Measurements from ENCODE around the gene PDSS2. TPM values are rescaled to one million over a fixed set of nuclear protein-coding genes. Genes with fewer than 3 reads are reported as not detected.

Gene PDSS2
- total RNA-seq, 1 donor from 2014 or later: 13.0 TPM

- no peaks in the 10 kb centered on the region for H3K27me3 Mint-ChIP-seq (ENCODE audit: low read depth)
- intact Hi-C loops (cut with micrococcal nuclease): no loop called here
- H3K4me1 Mint-ChIP-seq (ENCODE audit: low read depth): no peaks in the 10 kb centered on the region
- DNase-seq (ENCODE audit: low spot score): no peak
- peaks cover 61% of the 10 kb centered on the region for H3K9me3 Mint-ChIP-seq
- H3K4me3 Mint-ChIP-seq (ENCODE audit: low read depth): no peak overlapping the region
- H3K36me3 Mint-ChIP-seq (ENCODE audit: low read depth): peaks cover 56% of the 10 kb centered on the region
- H3K27ac Mint-ChIP-seq: no peak overlapping the region
Observed at GRCh38 chr6:107400616-107401147, 58.7 kb downstream of the PDSS2 start.

DNA sequence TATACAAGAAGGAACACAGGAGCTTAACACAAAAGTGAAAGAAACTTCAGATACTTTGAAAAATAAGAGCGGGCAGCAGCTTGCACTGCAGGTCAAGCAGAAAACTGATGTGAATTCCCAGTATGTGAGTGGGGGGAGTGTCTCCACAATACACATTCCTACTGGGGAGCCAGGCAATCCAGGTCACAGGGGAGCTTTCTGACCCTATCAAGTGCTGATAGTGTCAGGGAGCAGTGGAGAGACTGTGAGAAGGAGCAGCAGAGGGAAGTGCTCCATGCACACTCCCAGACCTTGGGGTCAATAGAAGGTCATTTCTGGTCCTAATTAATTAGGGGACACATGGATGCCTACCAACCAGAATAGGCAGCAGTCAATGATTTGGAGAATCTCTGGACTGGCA lies 59.4 kb downstream of the PDSS2 start:
- Mint-ChIP-seq H3K9me3 (peaks cover 64% of the 10 kb centered on the region), H3K27me3 (ENCODE audit: low read depth) (no peaks in the 10 kb centered on the region), H3K4me1 (ENCODE audit: low read depth) (no peaks in the 10 kb centered on the region), H3K4me3 (ENCODE audit: low read depth) (no peak overlapping the region), H3K27ac (no peak overlapping the region), H3K36me3 (ENCODE audit: low read depth) (peaks cover 56% of the 10 kb centered on the region)
- no peak for DNase-seq (ENCODE audit: low spot score)
- intact Hi-C loops (cut with micrococcal nuclease): no loop called here

DNA sequence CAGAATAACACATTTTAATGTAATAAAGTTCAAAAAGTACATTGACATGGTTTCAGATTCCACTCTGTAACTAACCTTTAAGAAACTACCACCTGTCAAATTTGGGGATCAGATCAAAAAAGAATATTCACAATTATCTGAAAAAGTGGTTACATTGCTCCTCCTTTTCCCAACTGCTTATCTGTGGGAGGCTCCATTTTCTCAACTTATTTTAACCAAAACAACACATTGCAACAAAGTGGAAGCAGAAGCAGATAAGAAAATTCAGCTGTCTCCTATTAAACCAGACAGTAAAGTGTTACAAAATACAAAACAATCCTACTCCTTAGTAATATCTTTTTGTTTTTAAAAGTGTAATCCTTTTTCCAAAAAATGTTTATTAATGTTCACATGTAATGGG lies 61.4 kb downstream of the PDSS2 start:
- no peaks in the 10 kb centered on the region for H3K27me3 Mint-ChIP-seq (ENCODE audit: low read depth)
- H3K9me3 Mint-ChIP-seq: peaks cover 66% of the 10 kb centered on the region
- H3K4me3 Mint-ChIP-seq (ENCODE audit: low read depth): no peak overlapping the region
- no peak overlapping the region for H3K27ac Mint-ChIP-seq
- H3K36me3 Mint-ChIP-seq (ENCODE audit: low read depth): peaks cover 53% of the 10 kb centered on the region
- H3K4me1 Mint-ChIP-seq (ENCODE audit: low read depth): no peaks in the 10 kb centered on the region
- no peak for DNase-seq (ENCODE audit: low spot score)
- intact Hi-C loops (cut with micrococcal nuclease): no loop called here

DNA sequence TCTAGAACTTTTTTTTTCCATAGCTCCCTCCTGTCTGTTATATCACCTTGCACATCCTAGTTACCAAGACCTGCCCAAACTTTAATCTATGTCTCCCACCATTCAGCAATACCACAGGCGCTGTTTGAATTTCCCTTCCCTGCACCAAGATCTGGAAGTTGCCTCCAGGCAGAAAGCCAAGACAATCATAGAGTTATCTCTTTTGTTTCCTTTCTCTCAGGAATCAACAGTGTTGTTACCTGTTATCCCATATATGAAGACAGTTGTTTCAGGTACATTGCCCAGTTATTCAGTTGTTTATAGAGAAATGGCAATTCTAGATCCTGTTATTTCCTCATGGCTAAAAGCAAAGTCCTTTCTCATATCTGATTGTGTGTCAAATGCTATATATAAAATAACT lies 63.2 kb downstream of the PDSS2 start:
- H3K36me3 Mint-ChIP-seq (ENCODE audit: low read depth): peaks cover 48% of the 10 kb centered on the region

DNA sequence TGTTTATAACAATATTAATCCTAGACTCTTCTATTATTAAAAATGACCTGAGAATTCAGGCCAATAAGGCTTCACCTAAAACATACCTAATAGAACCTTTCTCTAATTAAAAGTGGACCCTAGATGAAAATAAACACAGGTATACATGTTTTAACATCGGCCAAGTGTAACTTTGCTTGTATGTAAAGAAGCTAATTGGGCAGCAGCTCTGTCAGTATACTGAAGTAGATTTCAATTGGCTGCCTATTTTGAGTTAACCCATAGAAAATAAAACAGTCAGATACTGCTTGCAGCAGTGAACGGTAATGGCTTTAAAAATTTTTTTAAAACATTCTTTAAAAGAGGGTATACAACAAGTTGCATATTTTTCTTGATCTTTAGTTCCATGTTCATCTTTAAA lies 67.3 kb downstream of the PDSS2 start:
- Mint-ChIP-seq H3K36me3 (ENCODE audit: low read depth) (peaks cover 40% of the 10 kb centered on the region), H3K4me3 (ENCODE audit: low read depth) (no peak overlapping the region), H3K4me1 (ENCODE audit: low read depth) (peaks cover 22% of the 10 kb centered on the region), H3K27ac (no peak overlapping the region), H3K9me3 (peaks cover 40% of the 10 kb centered on the region), H3K27me3 (ENCODE audit: low read depth) (no peaks in the 10 kb centered on the region)
- intact Hi-C loops (cut with micrococcal nuclease): no loop called here
- no peak for DNase-seq (ENCODE audit: low spot score)

More for the DNA sequence above, 63.2 kb downstream of the PDSS2 start:
- H3K4me3 Mint-ChIP-seq (ENCODE audit: low read depth): no peak overlapping the region
- peaks cover 61% of the 10 kb centered on the region for H3K9me3 Mint-ChIP-seq
- DNase-seq (ENCODE audit: low spot score): no peak
- H3K27me3 Mint-ChIP-seq (ENCODE audit: low read depth): no peaks in the 10 kb centered on the region
- intact Hi-C loops (cut with micrococcal nuclease): no loop called here
- H3K4me1 Mint-ChIP-seq (ENCODE audit: low read depth): no peaks in the 10 kb centered on the region
- no peak overlapping the region for H3K27ac Mint-ChIP-seq

DNA sequence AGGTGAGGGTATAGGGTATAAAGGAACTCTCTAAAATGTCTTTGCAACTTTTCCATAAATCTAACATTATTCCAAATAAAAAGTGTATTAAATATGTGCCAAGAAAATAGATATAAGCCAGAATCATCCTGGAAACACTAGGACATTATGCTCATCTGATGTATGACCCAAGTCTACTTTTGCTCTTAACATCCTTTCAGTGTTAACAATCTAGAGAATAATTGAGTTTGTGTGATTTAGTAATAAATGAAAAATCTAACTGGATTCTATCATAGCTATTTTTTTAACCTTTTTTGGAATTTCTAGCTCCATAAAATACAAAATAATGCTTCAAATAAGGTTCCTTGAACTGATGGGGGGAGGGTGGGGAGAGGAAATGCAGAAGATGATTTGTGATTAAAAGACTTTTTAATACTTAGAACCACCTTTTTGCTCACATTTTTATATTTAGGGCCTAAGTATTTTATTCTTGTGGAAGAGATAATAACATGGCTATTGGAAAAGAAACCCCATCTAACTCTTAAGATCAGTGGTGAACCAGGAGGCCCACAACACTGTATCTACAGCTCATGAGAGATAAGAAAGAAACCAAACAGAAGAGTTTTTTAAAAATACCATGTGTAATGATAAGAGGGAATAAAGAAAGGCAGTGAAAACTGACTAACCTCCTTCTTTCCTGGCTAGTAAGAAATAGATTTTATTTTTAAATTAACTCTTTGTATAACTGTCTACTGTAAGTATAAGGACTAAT lies 68.5 kb downstream of the PDSS2 start:
- no peak for DNase-seq (ENCODE audit: low spot score)
- peaks cover 35% of the 10 kb centered on the region for H3K9me3 Mint-ChIP-seq
- H3K27me3 Mint-ChIP-seq (ENCODE audit: low read depth): no peaks in the 10 kb centered on the region
- H3K27ac Mint-ChIP-seq: no peak overlapping the region
- peaks cover 35% of the 10 kb centered on the region for H3K36me3 Mint-ChIP-seq (ENCODE audit: low read depth)
- H3K4me1 Mint-ChIP-seq (ENCODE audit: low read depth): peaks cover 22% of the 10 kb centered on the region
- intact Hi-C loops (cut with micrococcal nuclease): no loop called here
- no peak overlapping the region for H3K4me3 Mint-ChIP-seq (ENCODE audit: low read depth)

DNA sequence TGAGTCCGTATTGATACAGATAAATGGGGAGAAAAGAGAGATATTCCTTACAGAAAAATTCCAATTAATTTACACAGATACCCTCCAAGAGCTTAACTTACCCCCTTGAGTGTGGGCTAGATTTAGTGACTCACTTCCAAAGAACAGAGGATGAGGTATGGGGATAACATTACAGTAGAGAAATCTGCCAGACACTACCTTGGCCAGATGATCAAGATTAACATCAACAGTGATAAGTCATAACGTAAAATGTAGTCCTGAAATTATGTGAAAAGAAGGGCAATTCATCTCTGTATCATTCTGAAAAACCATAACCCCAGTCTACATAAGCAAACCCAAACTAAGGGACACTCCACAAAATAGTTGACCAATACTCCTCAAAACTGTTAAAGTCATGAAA lies 69.3 kb downstream of the PDSS2 start:
- no peaks in the 10 kb centered on the region for H3K27me3 Mint-ChIP-seq (ENCODE audit: low read depth)
- peaks cover 30% of the 10 kb centered on the region for H3K36me3 Mint-ChIP-seq (ENCODE audit: low read depth)
- H3K4me1 Mint-ChIP-seq (ENCODE audit: low read depth): peaks cover 25% of the 10 kb centered on the region
- peaks cover 27% of the 10 kb centered on the region for H3K9me3 Mint-ChIP-seq
- peak overlapping the region; percentile 21 for H3K27ac Mint-ChIP-seq
- H3K4me3 Mint-ChIP-seq (ENCODE audit: low read depth): no peak overlapping the region
- intact Hi-C loops (cut with micrococcal nuclease): no loop called here
- DNase-seq (ENCODE audit: low spot score): no peak

- peaks cover 9% of the 10 kb centered on the region for H3K36me3 Mint-ChIP-seq (ENCODE audit: low read depth)
- DNase-seq (ENCODE audit: low spot score): no peak
- H3K9me3 Mint-ChIP-seq: no peaks in the 10 kb centered on the region
- no peak overlapping the region for H3K4me3 Mint-ChIP-seq (ENCODE audit: low read depth)
- intact Hi-C loops (cut with micrococcal nuclease): no loop called here
- H3K27ac Mint-ChIP-seq: no peak overlapping the region
- H3K27me3 Mint-ChIP-seq (ENCODE audit: low read depth): no peaks in the 10 kb centered on the region
- peaks cover 25% of the 10 kb centered on the region for H3K4me1 Mint-ChIP-seq (ENCODE audit: low read depth)
Observed at GRCh38 chr6:107386904-107387303, 72.5 kb downstream of the PDSS2 start.

- DNase-seq (ENCODE audit: low spot score): no peak
- peaks cover 9% of the 10 kb centered on the region for H3K36me3 Mint-ChIP-seq (ENCODE audit: low read depth)
- intact Hi-C loops (cut with micrococcal nuclease): no loop called here
Observed at GRCh38 chr6:107386340-107386739, 73.0 kb downstream of the PDSS2 start.

DNA sequence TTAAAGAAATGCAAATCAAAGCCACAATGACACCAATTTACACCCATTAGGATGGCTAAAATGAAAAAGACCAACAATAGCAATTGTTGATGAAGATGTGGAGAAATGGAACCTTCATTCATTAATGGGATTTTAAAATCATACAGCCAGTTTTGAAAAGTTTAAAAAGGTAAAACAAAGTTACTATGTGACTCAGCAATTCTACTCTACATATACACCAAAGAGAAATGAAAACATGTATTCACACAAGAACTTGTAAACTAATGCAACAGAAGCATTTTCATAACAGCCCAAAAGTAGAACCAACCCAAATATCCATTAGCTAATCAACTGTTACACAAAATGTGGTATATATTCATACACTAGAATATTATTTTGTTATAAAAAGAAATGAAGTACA lies 75.7 kb downstream of the PDSS2 start:
- no peak overlapping the region for H3K4me3 Mint-ChIP-seq (ENCODE audit: low read depth)
- intact Hi-C loops (cut with micrococcal nuclease): no loop called here
- H3K4me1 Mint-ChIP-seq (ENCODE audit: low read depth): peaks cover 3% of the 10 kb centered on the region
- H3K27ac Mint-ChIP-seq: no peak overlapping the region
- peaks cover 11% of the 10 kb centered on the region for H3K9me3 Mint-ChIP-seq
- peaks cover under 1% of the 10 kb centered on the region for H3K36me3 Mint-ChIP-seq (ENCODE audit: low read depth)
- DNase-seq (ENCODE audit: low spot score): no peak
- no peaks in the 10 kb centered on the region for H3K27me3 Mint-ChIP-seq (ENCODE audit: low read depth)

More at GRCh38 chr6:107386340-107386739, 73.0 kb downstream of the PDSS2 start:
- H3K27ac Mint-ChIP-seq: no peak overlapping the region
- no peaks in the 10 kb centered on the region for H3K27me3 Mint-ChIP-seq (ENCODE audit: low read depth)
- no peaks in the 10 kb centered on the region for H3K9me3 Mint-ChIP-seq
- peaks cover 25% of the 10 kb centered on the region for H3K4me1 Mint-ChIP-seq (ENCODE audit: low read depth)
- H3K4me3 Mint-ChIP-seq (ENCODE audit: low read depth): no peak overlapping the region

DNA sequence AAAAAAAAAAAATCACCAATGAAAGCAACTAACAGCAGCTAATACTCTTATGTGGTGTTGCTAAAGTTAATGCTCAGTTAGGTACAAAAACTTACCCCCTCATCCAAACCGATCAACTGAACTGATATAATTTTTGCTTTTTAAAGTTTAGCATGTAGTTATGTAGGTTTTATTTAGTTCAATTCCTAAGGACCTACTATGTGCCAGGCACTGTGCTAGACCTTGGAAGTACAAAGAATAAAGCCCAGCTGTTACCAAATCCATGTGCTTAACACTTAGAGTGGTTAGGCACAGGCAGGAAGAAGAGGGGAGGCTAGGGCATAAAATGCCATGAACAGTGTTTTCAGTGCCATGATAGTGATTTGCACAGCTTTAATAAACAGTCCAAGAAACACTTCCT lies 85.1 kb downstream of the PDSS2 start:
- Mint-ChIP-seq H3K27ac (no peak overlapping the region), H3K27me3 (ENCODE audit: low read depth) (no peaks in the 10 kb centered on the region), H3K4me1 (ENCODE audit: low read depth) (no peaks in the 10 kb centered on the region), H3K36me3 (ENCODE audit: low read depth) (peaks cover 7% of the 10 kb centered on the region), H3K9me3 (peaks cover 13% of the 10 kb centered on the region), H3K4me3 (ENCODE audit: low read depth) (no peak overlapping the region)
- intact Hi-C loops (cut with micrococcal nuclease): no loop called here
- no peak for DNase-seq (ENCODE audit: low spot score)

DNA sequence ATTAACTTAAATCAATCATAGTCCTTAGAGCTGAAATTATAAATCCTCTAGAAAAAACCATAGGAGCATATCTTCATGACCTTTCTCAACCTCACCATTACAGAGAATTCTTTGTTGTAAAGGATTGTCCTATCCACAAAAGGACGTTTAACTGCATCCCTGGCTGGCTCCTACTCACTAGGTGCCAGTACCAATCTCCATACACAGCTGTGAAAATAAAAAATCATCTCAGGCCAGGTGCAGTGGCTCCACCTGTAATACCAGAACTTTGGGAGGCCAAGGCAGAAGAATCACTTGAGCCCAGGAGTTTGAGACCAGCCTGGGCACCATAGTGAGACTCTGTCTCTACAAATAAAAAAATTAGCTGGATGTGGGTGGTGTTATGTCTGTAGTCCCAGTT lies 89.9 kb downstream of the PDSS2 start:
- Mint-ChIP-seq H3K36me3 (ENCODE audit: low read depth) (no peaks in the 10 kb centered on the region), H3K4me3 (ENCODE audit: low read depth) (no peak overlapping the region), H3K27ac (no peak overlapping the region), H3K9me3 (no peaks in the 10 kb centered on the region), H3K4me1 (ENCODE audit: low read depth) (no peaks in the 10 kb centered on the region), H3K27me3 (ENCODE audit: low read depth) (no peaks in the 10 kb centered on the region)
- intact Hi-C loops (cut with micrococcal nuclease): no loop called here
- no peak for DNase-seq (ENCODE audit: low spot score)

GRCh38 chr6:107368471-107368870 lies 90.9 kb downstream of the PDSS2 start:
- Mint-ChIP-seq H3K9me3 (no peaks in the 10 kb centered on the region), H3K27me3 (ENCODE audit: low read depth) (no peaks in the 10 kb centered on the region), H3K4me1 (ENCODE audit: low read depth) (no peaks in the 10 kb centered on the region), H3K36me3 (ENCODE audit: low read depth) (peaks cover 4% of the 10 kb centered on the region), H3K4me3 (ENCODE audit: low read depth) (no peak overlapping the region), H3K27ac (no peak overlapping the region)
- intact Hi-C loops (cut with micrococcal nuclease): no loop called here
- no peak for DNase-seq (ENCODE audit: low spot score)

All from activated T-helper 2 cell treated with anti-CD3 and anti-CD28 coated beads, Interferon-gamma antibody, Interleukin-2, Interleukin-4, amounts not matched to agents 10 μg/mL and 5 μg/mL and 100 μg/mL, durations not matched to agents 14 hours and 24 hours and 36 hours (primary cell).